GM12873 (cell line): ENCODE results near the gene CFAP77.

ENCODE experiments used
- TF ChIP-seq, protein P1 (sequence below): IDR thresholded peaks from 2 replicates; pipeline ENCODE4 v1.5.1; 2012; ENCODE audit warnings: low read depth, mild to moderate bottlenecking, moderate library complexity, low read length, control low read depth; ENCODE audit not compliant: insufficient read depth; ENCODE audit errors: missing control alignments

The CFAP77 gene

DNA sequence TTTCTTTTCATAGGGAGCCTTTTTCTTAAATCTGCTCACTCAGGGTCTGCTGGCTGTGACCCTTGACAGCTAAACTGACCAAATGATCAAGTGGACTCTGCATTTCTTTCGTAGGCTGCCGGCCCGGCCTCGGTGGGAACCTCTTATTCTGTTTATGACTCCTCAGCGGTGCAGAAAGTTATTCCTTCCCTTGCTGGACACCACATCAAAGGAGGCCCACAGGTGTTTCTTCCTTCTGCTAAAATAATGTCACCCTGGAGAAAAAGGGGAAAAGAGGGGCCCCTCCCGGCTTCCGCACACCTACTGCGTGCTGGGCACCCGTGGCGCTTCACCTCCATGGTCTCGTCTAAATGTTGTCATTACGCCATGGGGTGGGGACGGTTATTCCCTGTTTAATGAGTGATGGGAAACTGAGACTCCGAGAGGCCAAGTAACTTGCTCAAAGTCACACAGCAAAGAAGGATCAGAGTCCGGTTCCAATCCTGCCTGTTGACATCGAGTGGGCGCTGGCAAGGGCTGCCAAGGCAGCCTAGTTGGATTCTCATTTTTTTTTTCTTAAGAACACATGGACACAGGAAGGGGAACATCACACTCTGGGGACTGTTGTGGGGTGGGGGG lies 72.3 kb downstream of the CFAP77 start:
- TF ChIP-seq, protein P1, sequence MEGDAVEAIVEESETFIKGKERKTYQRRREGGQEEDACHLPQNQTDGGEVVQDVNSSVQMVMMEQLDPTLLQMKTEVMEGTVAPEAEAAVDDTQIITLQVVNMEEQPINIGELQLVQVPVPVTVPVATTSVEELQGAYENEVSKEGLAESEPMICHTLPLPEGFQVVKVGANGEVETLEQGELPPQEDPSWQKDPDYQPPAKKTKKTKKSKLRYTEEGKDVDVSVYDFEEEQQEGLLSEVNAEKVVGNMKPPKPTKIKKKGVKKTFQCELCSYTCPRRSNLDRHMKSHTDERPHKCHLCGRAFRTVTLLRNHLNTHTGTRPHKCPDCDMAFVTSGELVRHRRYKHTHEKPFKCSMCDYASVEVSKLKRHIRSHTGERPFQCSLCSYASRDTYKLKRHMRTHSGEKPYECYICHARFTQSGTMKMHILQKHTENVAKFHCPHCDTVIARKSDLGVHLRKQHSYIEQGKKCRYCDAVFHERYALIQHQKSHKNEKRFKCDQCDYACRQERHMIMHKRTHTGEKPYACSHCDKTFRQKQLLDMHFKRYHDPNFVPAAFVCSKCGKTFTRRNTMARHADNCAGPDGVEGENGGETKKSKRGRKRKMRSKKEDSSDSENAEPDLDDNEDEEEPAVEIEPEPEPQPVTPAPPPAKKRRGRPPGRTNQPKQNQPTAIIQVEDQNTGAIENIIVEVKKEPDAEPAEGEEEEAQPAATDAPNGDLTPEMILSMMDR = no peak

DNA sequence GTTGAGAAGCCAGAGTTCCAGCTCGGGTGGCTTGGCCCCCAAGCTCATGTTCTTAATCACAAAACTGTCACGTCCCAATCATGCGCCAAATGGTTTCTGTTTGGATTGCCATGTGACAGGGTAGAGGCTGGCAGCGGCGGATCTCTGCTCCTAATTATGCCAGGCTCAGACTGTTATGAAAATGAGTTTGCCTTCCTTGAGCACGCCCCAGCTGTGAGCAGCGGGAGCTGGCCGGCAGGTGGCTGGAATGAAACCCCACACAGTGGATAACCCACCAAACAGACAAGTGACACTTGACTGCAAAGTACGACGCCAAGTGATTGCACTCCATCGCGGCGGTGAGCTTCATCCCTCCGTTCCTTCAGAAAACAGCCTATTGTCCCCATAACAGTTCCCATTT lies 75.4 kb downstream of the CFAP77 start:
- TF ChIP-seq, protein P1 = no peak

DNA sequence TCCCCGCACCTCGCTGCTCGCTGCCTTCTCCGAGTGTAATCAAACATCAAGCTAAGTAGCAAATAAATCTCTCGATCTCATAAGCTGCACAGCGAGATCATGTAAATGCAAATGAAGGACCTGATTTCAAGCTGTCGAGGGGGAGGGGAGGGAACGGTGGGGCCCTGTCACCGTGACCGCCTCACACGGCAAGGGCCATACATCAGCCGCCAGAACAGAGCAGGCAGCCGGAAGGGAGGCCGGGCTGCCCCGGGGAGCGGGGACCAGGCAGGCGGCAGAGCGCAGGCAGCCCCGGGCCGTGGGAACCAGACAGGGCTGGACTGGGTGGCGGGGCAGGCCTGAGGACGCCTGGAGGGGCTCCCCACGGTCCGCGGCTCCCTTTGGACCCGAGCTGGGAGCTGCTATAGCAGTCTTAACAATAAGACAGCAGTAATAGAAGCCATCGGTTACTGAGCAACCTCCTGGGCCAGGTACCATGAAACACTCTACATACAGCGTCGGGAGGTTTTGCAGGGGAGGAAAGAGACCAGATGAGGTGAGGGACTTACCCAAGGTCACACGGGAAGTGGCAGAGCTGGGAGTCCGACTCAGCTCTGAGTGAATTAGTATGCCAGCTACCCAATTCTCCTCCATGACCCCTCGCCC lies 76.8 kb downstream of the CFAP77 start:
- TF ChIP-seq, protein P1 = no peak

DNA sequence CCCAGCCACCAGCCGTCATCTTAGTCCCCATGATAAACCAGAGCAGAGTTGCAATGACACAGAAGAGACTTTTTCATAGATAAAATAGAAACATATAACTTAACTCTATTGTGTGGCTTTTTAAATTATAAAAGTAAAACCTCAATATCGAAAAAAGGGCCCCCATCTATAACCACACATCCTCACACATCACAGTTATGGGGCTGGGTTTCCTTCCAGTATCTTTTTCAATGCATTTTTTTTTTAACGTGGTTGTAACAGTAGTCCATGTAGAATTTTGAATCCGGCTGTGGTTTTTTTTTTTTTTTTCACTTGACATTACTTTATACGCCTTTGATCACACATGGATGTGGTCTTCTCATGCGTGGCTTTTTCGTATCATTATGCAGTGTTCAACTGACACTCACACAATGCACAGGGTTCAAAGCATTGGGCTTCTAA lies 77.4 kb downstream of the CFAP77 start:
- TF ChIP-seq, protein P1 = no peak

DNA sequence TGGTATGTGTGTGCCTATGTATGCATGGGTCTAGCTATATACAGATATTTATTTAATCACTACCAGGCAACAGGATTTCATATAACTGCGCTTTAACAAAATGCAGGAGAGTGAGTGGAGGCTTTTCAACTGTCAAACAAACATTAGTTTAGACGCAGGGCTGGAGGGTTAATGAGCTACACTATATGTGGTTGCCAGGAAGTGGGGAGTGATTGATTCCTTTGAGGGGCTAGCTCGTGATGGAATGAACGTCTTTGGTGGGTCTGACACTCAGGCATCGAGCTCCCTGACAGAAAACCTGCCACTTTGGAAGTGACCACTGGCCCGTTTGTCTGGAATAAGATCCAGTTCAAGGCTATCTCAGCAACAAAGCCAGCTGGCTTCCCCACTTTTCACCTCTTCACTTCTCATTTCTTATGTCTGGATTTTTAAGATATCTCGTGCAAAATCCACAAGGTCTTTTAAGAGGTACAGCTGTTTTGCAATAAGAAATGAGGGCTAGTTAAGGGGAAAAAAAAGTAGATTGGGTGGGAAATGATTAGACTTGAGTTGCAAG lies 78.0 kb downstream of the CFAP77 start:
- TF ChIP-seq, protein P1 = no peak

DNA sequence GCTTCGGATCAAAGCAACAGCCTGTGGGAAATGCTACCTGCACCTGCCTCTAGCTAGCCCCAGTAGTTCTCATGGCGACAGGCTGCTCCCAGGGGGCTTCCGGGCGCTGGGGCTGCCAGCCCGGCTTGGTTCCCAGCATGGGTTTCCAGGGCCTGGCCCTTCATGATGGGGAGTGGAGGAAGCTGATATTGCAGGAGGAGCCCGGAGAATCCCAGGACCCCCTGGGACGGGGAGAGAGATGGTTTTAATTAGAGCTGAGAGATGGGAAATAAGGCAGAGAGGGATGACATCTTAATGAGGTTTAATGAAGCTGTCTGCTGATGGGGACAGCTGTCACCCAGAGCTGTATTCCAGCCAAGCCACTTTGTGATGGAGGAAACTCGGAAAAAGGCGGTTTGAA lies 78.6 kb downstream of the CFAP77 start:
- TF ChIP-seq, protein P1 = no peak

DNA sequence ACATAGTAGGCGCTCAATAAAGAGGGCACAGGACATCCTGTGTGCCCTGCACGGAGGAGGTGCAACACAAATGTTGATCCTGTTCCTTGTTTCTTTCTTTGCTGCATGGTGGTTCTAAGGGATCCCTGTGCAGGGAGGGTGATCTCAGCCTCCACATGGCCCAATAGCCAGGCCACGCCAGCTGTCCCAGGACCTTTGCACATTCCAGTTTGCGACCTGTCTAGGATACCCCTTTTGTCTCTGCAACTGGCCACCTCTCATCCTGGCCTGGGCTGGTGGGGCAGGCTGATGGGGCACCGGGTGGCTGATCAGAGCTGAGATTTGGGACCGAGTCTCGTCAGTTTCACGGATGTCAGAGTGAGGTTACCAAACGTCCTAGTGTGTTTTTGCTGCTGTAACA lies 79.5 kb downstream of the CFAP77 start:
- TF ChIP-seq, protein P1 = no peak
